CD4-positive, alpha-beta memory T cell (primary cell): ENCODE measurements around the gene STK11IP. TPM values are rescaled to one million over a fixed set of nuclear protein-coding genes. Genes with fewer than 3 reads are reported as not detected.
A peak's percentile ranks its signal among the peaks of the same experiment; 100 is the strongest.

Experiments used
- CTCF ChIA-PET: fragments of 350-600 bp; sonication (Branson Sonifier 250); formaldehyde crosslinking; loops from one replicate; lab custom pipeline; 2021; ENCODE audit warnings: inconsistent platforms; ENCODE audit not compliant: partially characterized antibody; lab: Charles Lee
- POLR2A ChIA-PET: fragments of 350-600 bp; sonication (Branson Sonifier 250); formaldehyde crosslinking; loops from one replicate; lab custom pipeline; 2021; ENCODE audit not compliant: partially characterized antibody; lab: Charles Lee
- DNase-seq, 5 donors: peaks; one replicate each; pipeline versions ENCODE4 v3.0.0 to v3.0.0-alpha.2; 2020 to 2022; ENCODE audit warnings: mixed read lengths in 1 of 5
- H3K27ac ChIP-seq: one replicate; pipeline ENCODE4 v1.7.0; 2013; ENCODE audit warnings: low read depth, low read length
- H3K27me3 ChIP-seq: 2 replicates; pipeline ENCODE4 v1.7.0; 2013; ENCODE audit warnings: mild to moderate bottlenecking, low read length, moderate library complexity; ENCODE audit not compliant: insufficient read depth
- H3K36me3 ChIP-seq: 2 replicates; pipeline ENCODE4 v1.7.0; 2013; ENCODE audit warnings: mild to moderate bottlenecking, low read length, moderate library complexity; ENCODE audit not compliant: insufficient read depth
- H3K4me1 ChIP-seq: 2 replicates; pipeline ENCODE4 v1.7.0; 2013; ENCODE audit warnings: mild to moderate bottlenecking, low read length, moderate library complexity; ENCODE audit not compliant: insufficient read depth
- H3K4me3 ChIP-seq, 2 donors: one replicate each; pipeline ENCODE4 v1.7.0; 2013; ENCODE audit warnings: low read length in 2 of 2, mild to moderate bottlenecking in 1 of 2
- H3K9me3 ChIP-seq, 2 donors: one replicate each; pipeline ENCODE4 v1.7.0; 2013; ENCODE audit warnings: low read length in 2 of 2, control low read depth in 1 of 2; ENCODE audit not compliant: control insufficient read depth in 1 of 2
- H3K27ac Mint-ChIP-seq, 7 donors: one replicate each; pipeline ENCODE4 v1.8.0; 2020 to 2021; ENCODE audit warnings: mixed read lengths in 7 of 7, mild to moderate bottlenecking in 6 of 7, inconsistent platforms in 3 of 7, moderate library complexity in 3 of 7
- H3K27me3 Mint-ChIP-seq, 2 donors: one replicate each; pipeline ENCODE4 v1.8.0; 2020 to 2021; ENCODE audit warnings: mixed read lengths in 2 of 2
- H3K36me3 Mint-ChIP-seq, 2 donors: one replicate each; pipeline ENCODE4 v1.8.0; 2020 to 2021; ENCODE audit warnings: mixed read lengths in 2 of 2, inconsistent platforms in 1 of 2, mild to moderate bottlenecking in 1 of 2
- H3K4me1 Mint-ChIP-seq, 4 donors: one replicate each; pipeline ENCODE4 v1.8.0; 2020 to 2021; ENCODE audit warnings: mixed read lengths in 4 of 4, mild to moderate bottlenecking in 1 of 4
- H3K4me3 Mint-ChIP-seq, 8 donors: one replicate each; pipeline ENCODE4 v1.8.0; 2020 to 2021; ENCODE audit warnings: mixed read lengths in 8 of 8, mild to moderate bottlenecking in 7 of 8, moderate library complexity in 6 of 8, inconsistent platforms in 3 of 8
- H3K9me3 Mint-ChIP-seq, 8 donors: one replicate each; pipeline ENCODE4 v1.8.0; 2020 to 2021; ENCODE audit warnings: mixed read lengths in 8 of 8, mild to moderate bottlenecking in 5 of 8, inconsistent platforms in 3 of 8, moderate library complexity in 1 of 8
- intact Hi-C: fragments of 100-400 bp; cut with micrococcal nuclease; formaldehyde crosslinking; loops from one replicate; pipeline ENCODE4 v1.15.1; 2023
- polyA plus RNA-seq, 2 donors: library from polyadenylated mRNA; unstranded; fragments of 300-500 nt; fragmentation: Illumina TruSeq; gene quantifications; one replicate each; pipeline ENCODE4 v1.2.3, GENCODE V29; 2021
- total RNA-seq, 2 experiments: library from RNA; stranded (reverse); gene quantifications; one replicate each; pipeline ENCODE4 v1.2.3, GENCODE V29; 2021

STK11IP gene
- total and polyA plus RNA-seq, 4 experiments from 2014 or later = 8.3 to 50.2 (median 29.3) TPM

- CTCF ChIA-PET = no interaction called here
- intact Hi-C loops = no loop called here
- H3K4me3 ChIP-seq = no peak within 1 kb of the TSS
- peaks cover 18 to 31% of the 10 kb centered on the region in 2 donors for H3K27me3 Mint-ChIP-seq
- H3K9me3 Mint-ChIP-seq = no peaks in the 10 kb centered on the region
- no peak within 1 kb of the TSS for H3K27ac ChIP-seq
- H3K9me3 ChIP-seq = no peaks in the 10 kb centered on the region
- peak within 1 kb of the TSS in 1 of 7 donors; percentile 30 for H3K27ac Mint-ChIP-seq
- DNase-seq = no peak
- no peaks in the 10 kb centered on the region for H3K4me1 ChIP-seq
- POLR2A ChIA-PET = no interaction called here
- peaks cover 20% of the 10 kb centered on the region for H3K27me3 ChIP-seq
- peak within 1 kb of the TSS; percentile 16 to 84 (median 76) for H3K4me3 Mint-ChIP-seq
- no peaks in the 10 kb centered on the region for H3K36me3 ChIP-seq
- H3K4me1 Mint-ChIP-seq = peaks cover 0 to 8% (median 6%) of the 10 kb centered on the region in 4 donors
- H3K36me3 Mint-ChIP-seq = no peaks in the 10 kb centered on the region
Observed at GRCh38 chr2:219627103-219628100, 29.7 kb downstream of the STK11IP start, which contains the start of gene SLC4A3. TSS of gene SLC4A3 (plus strand) at chr2:219627630. CDS start at chr2:219627993, 363 bp downstream.

- DNase-seq = no peak
- peak overlapping the region in 5 of 8 donors; percentile 17 to 59 (median 39) for H3K4me3 Mint-ChIP-seq
- H3K4me3 ChIP-seq = no peak overlapping the region
- H3K4me1 Mint-ChIP-seq = peaks cover 0 to 8% (median 6%) of the 10 kb centered on the region in 4 donors
- intact Hi-C loops = no loop called here
- H3K9me3 ChIP-seq = no peaks in the 10 kb centered on the region
- H3K27me3 Mint-ChIP-seq = peaks cover 18 to 34% of the 10 kb centered on the region in 2 donors
- no peaks in the 10 kb centered on the region for H3K9me3 Mint-ChIP-seq
- no peak overlapping the region for H3K27ac Mint-ChIP-seq
- H3K27ac ChIP-seq = no peak overlapping the region
- H3K27me3 ChIP-seq = peaks cover 20% of the 10 kb centered on the region
- no peaks in the 10 kb centered on the region for H3K4me1 ChIP-seq
- no peaks in the 10 kb centered on the region for H3K36me3 Mint-ChIP-seq
- ChIA-PET POLR2A (no interaction called here), CTCF (no interaction called here)
- H3K36me3 ChIP-seq = no peaks in the 10 kb centered on the region
Observed at GRCh38 chr2:219628235-219628985, 30.8 kb downstream of the STK11IP start.

- Mint-ChIP-seq H3K36me3 (no peaks in the 10 kb centered on the region), H3K27ac (peak overlapping the region in 1 of 7 donors; percentile 7), H3K4me3 (peak overlapping the region in 1 of 8 donors; percentile 43), H3K27me3 (peaks cover 18 to 30% of the 10 kb centered on the region in 2 donors), H3K9me3 (no peaks in the 10 kb centered on the region), H3K4me1 (peaks cover 0 to 8% (median 6%) of the 10 kb centered on the region in 4 donors)
- H3K27me3 ChIP-seq = peaks cover 20% of the 10 kb centered on the region
- H3K9me3 ChIP-seq = no peaks in the 10 kb centered on the region
- intact Hi-C loops = no loop called here
- no peak overlapping the region for H3K4me3 ChIP-seq
- ChIA-PET CTCF (no interaction called here), POLR2A (no interaction called here)
- H3K27ac ChIP-seq = no peak overlapping the region
- H3K36me3 ChIP-seq = no peaks in the 10 kb centered on the region
- DNase-seq = no peak
- H3K4me1 ChIP-seq = no peaks in the 10 kb centered on the region
Observed at GRCh38 chr2:219628986-219629901, 31.6 kb downstream of the STK11IP start.

- Mint-ChIP-seq H3K27me3 (peaks cover 18 to 33% of the 10 kb centered on the region in 2 donors), H3K4me1 (peaks cover 0 to 8% (median 6%) of the 10 kb centered on the region in 4 donors), H3K36me3 (no peaks in the 10 kb centered on the region), H3K27ac (no peak overlapping the region), H3K4me3 (peak overlapping the region in 1 of 8 donors; percentile 31), H3K9me3 (no peaks in the 10 kb centered on the region)
- ChIA-PET CTCF (no interaction called here), POLR2A (no interaction called here)
- DNase-seq = no peak
- H3K36me3 ChIP-seq = no peaks in the 10 kb centered on the region
- H3K27ac ChIP-seq = no peak overlapping the region
- H3K9me3 ChIP-seq = no peaks in the 10 kb centered on the region
- intact Hi-C loops = no loop called here
- H3K27me3 ChIP-seq = peaks cover 20% of the 10 kb centered on the region
- no peaks in the 10 kb centered on the region for H3K4me1 ChIP-seq
- H3K4me3 ChIP-seq = no peak overlapping the region
Observed at GRCh38 chr2:219629976-219630695, 32.5 kb downstream of the STK11IP start.

- Histone ChIP-seq H3K27me3 (peaks cover 20% of the 10 kb centered on the region), H3K9me3 (no peaks in the 10 kb centered on the region), H3K36me3 (no peaks in the 10 kb centered on the region), H3K4me3 (no peak overlapping the region), H3K4me1 (no peaks in the 10 kb centered on the region), H3K27ac (no peak overlapping the region)
- H3K36me3 Mint-ChIP-seq = no peaks in the 10 kb centered on the region
- H3K4me3 Mint-ChIP-seq = peak overlapping the region in 1 of 8 donors; percentile 31
- H3K9me3 Mint-ChIP-seq = no peaks in the 10 kb centered on the region
- ChIA-PET POLR2A (no interaction called here), CTCF (no interaction called here)
- H3K27me3 Mint-ChIP-seq = peaks cover 18 to 35% of the 10 kb centered on the region in 2 donors
- peaks cover 0 to 8% (median 6%) of the 10 kb centered on the region in 4 donors for H3K4me1 Mint-ChIP-seq
- DNase-seq = no peak
- no peak overlapping the region for H3K27ac Mint-ChIP-seq
- intact Hi-C loops = no loop called here
Observed at GRCh38 chr2:219630770-219631405, 33.2 kb downstream of the STK11IP start.

GRCh38 chr2:219631406-219631891 is 33.8 kb downstream of the STK11IP start:
- no peak for DNase-seq
- CTCF ChIA-PET = interaction anchor here (0.5 kb wide), 1 partner anchor 46 kb away, joined by 3 read pairs; no protein-coding TSS in a partner anchor
- intact Hi-C loops = no loop called here

More at GRCh38 chr2:219631406-219631891, 33.8 kb downstream of the STK11IP start:
- Histone ChIP-seq H3K9me3 (no peaks in the 10 kb centered on the region), H3K27me3 (peaks cover 17% of the 10 kb centered on the region), H3K36me3 (no peaks in the 10 kb centered on the region), H3K4me3 (no peak overlapping the region), H3K4me1 (no peaks in the 10 kb centered on the region), H3K27ac (no peak overlapping the region)
- POLR2A ChIA-PET = no interaction called here
- Mint-ChIP-seq H3K27me3 (peaks cover 16 to 32% of the 10 kb centered on the region in 2 donors), H3K36me3 (no peaks in the 10 kb centered on the region), H3K27ac (no peak overlapping the region), H3K4me3 (no peak overlapping the region), H3K9me3 (no peaks in the 10 kb centered on the region), H3K4me1 (peaks cover 0 to 7% (median 6%) of the 10 kb centered on the region in 4 donors)
